Ascending aorta (tissue), 2 donors: ENCODE data around the gene SHOX. TPM values are rescaled to one million over a fixed set of nuclear protein-coding genes. Genes with fewer than 3 reads are reported as not detected.

Experiments used
- DNase-seq, 2 donors: peaks; one replicate each; pipeline ENCODE4 v3.0.0-alpha.2; 2019; ENCODE audit warnings: low spot score in 2 of 2
- H3K27ac ChIP-seq, 2 donors: fragments of 200-600 bp; sonication (generic); one replicate each; pipeline ENCODE4 v1.5.1; 2016 to 2017; ENCODE audit warnings: mild to moderate bottlenecking in 1 of 2
- H3K27me3 ChIP-seq: fragments of 200-600 bp; sonication (generic); one replicate; pipeline ENCODE4 v1.5.1; 2017
- H3K36me3 ChIP-seq, 2 donors: fragments of 200-600 bp; sonication (generic); one replicate each; pipeline ENCODE4 v1.5.1; 2016
- H3K4me1 ChIP-seq, 2 donors: fragments of 200-600 bp; sonication (generic); one replicate each; pipeline ENCODE4 v1.5.1; 2016 to 2017; ENCODE audit warnings: mild to moderate bottlenecking in 1 of 2
- H3K4me3 ChIP-seq, 2 donors: fragments of 200-600 bp; sonication (generic); one replicate each; pipeline ENCODE4 v1.5.1; 2016 to 2017; ENCODE audit warnings: mild to moderate bottlenecking in 1 of 2
- H3K9me3 ChIP-seq, 2 donors: fragments of 200-600 bp; sonication (generic); one replicate each; pipeline ENCODE4 v1.5.1; 2016
- intact Hi-C: fragments of 100-400 bp; cut with DNase I; formaldehyde crosslinking; loops from one replicate; pipeline ENCODE4 v1.15.1; 2023
- total RNA-seq: library from RNA; depleted of rRNA; stranded (reverse); fragments of >200 nt; gene quantifications from one replicate; pipeline ENCODE4 v1.1.0, GENCODE V29; 2016
- TF ChIP-seq, protein P1 (sequence below), 3 experiments: fragments of 200-600 bp in 2 of 3; fragments of 450-650 bp in 1 of 3; sonication (generic) in 2 of 3; IDR thresholded peaks; one replicate each; pipeline ENCODE4 v1.5.1; 2016 to 2019; ENCODE audit warnings: antibody characterized with exemption in 3 of 3, mild to moderate bottlenecking in 1 of 3, moderate library complexity in 1 of 3

The SHOX gene
- total RNA-seq, 1 donor from 2014 or later, result not detected

DNA sequence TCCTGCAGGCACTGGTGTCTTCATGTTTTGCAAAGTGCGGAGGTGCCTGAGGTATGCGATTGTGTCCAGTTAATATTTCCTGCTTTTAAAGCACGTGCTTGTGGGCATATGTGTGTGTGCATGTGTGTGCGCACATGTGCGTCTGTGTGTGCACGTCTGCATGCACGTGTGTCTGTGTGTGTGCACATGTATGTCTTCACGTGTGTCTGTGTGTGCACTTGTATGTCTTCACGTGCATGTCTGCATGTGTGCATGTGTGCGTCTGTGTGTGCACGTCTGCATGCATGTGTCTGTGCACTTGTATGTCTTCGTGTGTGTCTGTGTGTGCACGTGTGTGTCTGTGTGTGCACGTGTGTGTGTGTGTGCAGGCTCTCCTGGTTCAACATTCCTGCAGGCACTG, 49.5 kb downstream of the SHOX start:
- Histone ChIP-seq H3K36me3 (no peaks in the 10 kb centered on the region), H3K9me3 (no peaks in the 10 kb centered on the region), H3K4me1 (no peaks in the 10 kb centered on the region), H3K27ac (no peak overlapping the region), H3K27me3 (no peaks in the 10 kb centered on the region), H3K4me3 (no peak overlapping the region)
- DNase-seq, result no peak
- TF ChIP-seq, protein P1, sequence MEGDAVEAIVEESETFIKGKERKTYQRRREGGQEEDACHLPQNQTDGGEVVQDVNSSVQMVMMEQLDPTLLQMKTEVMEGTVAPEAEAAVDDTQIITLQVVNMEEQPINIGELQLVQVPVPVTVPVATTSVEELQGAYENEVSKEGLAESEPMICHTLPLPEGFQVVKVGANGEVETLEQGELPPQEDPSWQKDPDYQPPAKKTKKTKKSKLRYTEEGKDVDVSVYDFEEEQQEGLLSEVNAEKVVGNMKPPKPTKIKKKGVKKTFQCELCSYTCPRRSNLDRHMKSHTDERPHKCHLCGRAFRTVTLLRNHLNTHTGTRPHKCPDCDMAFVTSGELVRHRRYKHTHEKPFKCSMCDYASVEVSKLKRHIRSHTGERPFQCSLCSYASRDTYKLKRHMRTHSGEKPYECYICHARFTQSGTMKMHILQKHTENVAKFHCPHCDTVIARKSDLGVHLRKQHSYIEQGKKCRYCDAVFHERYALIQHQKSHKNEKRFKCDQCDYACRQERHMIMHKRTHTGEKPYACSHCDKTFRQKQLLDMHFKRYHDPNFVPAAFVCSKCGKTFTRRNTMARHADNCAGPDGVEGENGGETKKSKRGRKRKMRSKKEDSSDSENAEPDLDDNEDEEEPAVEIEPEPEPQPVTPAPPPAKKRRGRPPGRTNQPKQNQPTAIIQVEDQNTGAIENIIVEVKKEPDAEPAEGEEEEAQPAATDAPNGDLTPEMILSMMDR (IDR thresholded peaks at IDR 0.05), result no peak
- intact Hi-C loops, result no loop called here

DNA sequence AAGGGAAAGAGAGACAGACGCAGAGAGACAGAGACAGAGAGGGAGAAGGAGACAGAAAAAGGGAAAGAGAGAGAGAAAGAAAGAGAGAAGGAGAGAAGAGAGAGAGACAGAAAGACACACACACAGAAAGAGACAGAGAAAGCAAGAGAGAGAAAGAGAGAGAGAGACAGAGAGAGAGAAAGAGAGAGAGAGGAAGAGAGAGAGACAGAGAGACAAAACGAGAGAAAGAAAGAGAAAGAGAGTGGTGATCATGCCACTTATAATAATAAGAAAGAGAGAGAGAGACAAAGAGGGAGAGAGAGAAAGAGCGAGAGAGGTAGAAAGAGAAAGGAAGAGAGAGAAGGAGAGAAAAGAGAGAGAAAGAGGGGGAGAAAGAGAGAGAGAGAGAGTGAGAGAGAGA, 51.4 kb downstream of the SHOX start:
- intact Hi-C loops, result no loop called here
- no peak overlapping the region for H3K4me3 ChIP-seq
- no peaks in the 10 kb centered on the region for H3K9me3 ChIP-seq
- H3K36me3 ChIP-seq, result no peaks in the 10 kb centered on the region
- no peaks in the 10 kb centered on the region for H3K27me3 ChIP-seq
- H3K27ac ChIP-seq, result no peak overlapping the region
- TF ChIP-seq, protein P1 (IDR thresholded peaks at IDR 0.05), result no peak
- no peaks in the 10 kb centered on the region for H3K4me1 ChIP-seq
- DNase-seq, result no peak

DNA sequence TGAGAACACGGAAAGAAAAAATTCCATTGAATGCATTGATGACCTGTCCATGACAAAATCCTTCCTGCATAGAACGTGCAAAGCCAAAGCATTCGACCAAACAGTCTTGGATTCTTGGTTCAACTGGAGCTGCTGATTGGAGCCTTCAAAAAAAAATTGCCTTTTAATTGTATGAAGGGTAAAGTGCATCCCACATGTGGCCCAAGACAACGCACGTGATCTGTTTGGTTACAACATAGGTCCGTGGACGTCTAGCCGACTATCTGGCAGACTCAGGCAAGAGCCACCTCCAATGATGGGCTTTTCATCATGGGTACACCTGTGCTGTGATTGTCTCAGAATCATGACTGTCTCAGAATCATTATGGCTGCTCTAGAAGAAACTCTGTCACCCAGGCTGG, 52.3 kb downstream of the SHOX start:
- Histone ChIP-seq H3K9me3 (no peaks in the 10 kb centered on the region), H3K27me3 (no peaks in the 10 kb centered on the region), H3K36me3 (no peaks in the 10 kb centered on the region), H3K4me3 (no peak overlapping the region), H3K4me1 (no peaks in the 10 kb centered on the region), H3K27ac (no peak overlapping the region)
- TF ChIP-seq, protein P1 (IDR thresholded peaks at IDR 0.05), result no peak
- no peak for DNase-seq
- intact Hi-C loops, result no loop called here

DNA sequence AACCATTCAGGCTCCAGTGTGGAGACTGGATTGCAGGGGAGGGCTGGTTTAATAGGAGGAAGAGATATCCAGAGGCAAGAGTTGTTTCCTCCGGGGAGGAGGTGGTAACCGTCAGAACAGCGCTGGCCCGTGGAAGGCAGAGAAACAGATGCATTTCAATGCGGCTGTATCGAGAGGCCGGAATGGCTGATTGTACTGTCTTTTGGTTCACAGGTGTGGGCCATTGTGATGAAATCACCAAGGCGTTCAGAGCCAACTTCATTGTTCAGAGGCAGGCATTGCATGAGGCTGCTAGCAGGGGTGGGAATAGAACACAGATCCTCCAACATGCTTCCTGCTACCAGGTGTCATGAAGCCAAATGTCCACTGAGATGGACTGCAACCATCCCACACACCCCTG, 53.0 kb downstream of the SHOX start:
- intact Hi-C loops, result no loop called here
- no peak for DNase-seq
- Histone ChIP-seq H3K27me3 (no peaks in the 10 kb centered on the region), H3K36me3 (no peaks in the 10 kb centered on the region), H3K4me1 (no peaks in the 10 kb centered on the region), H3K9me3 (no peaks in the 10 kb centered on the region), H3K4me3 (no peak overlapping the region), H3K27ac (no peak overlapping the region)
- TF ChIP-seq, protein P1 (IDR thresholded peaks at IDR 0.05), result no peak

DNA sequence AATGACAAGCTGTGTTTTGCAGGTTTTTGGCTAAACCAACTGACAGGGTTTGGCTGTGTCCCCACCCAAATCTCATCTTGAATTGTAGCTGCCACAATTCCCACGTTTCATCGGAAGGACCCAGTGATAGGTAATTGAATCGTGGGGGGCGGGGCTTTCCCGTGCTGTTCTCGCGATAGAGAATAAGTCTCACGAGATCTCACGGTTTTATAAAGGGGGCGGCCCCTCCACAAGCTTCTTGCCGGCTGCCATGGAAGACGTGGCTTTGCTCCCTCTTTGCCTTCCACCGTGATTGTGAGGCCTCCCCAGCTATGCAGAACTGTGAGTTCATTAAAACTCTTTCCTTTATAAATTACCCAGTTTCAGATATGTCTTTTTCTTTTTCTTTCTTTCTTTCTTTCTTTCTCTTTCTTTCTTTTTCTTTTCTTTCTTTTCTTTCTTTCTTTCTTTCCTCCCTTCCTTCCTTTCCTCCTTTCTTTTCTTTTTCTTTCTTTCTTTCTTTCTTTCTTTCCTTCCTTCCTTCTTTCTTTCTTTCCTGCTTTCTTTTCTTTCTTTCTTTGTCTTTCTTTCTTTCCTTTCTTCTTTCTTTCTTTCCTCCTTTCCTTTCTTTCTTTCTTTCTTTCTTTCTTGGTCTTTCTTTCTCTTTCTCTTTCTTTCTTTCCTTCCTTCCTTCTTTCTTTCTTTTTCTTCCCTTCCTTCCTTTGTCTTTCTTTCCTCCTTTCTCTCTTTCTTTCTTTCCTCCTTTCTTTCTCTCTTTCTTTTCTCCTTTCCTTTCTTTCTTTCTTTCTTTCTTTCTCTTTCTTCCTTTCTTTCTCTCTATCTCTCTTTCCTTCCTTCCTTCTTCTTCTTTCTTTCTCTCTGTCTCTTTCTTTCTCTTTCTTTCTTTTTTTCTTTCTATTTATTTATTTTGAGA, 54.8 kb downstream of the SHOX start:
- Histone ChIP-seq H3K27me3 (no peaks in the 10 kb centered on the region), H3K27ac (no peak overlapping the region), H3K36me3 (no peaks in the 10 kb centered on the region), H3K9me3 (no peaks in the 10 kb centered on the region), H3K4me3 (no peak overlapping the region), H3K4me1 (no peaks in the 10 kb centered on the region)
- TF ChIP-seq, protein P1 (IDR thresholded peaks at IDR 0.05), result no peak
- no peak for DNase-seq
- intact Hi-C loops, result no loop called here
